Ramos (cell line): ENCODE data around the gene TMEM144.

Source experiments
- in situ Hi-C: fragments of 300-500 bp; cut with MboI; formaldehyde crosslinking; loops from one replicate; pipeline ENCODE4 v1.14.3; 2022; ENCODE audit warnings: low sequenced_read_pairs; ENCODE audit not compliant: unreplicated experiment

Gene TMEM144

GRCh38 chr4:158209825-158210807 is at the start of gene TMEM144:
Gene TMEM144, plus strand, starts transcription at chr4:158210486. Its CDS starts 2,182 bp downstream, at chr4:158212668.
- in situ Hi-C loops: no loop called here

GRCh38 chr4:158161551-158162354 is 48.5 kb upstream of the TMEM144 start:
- in situ Hi-C loops: no loop called here

DNA sequence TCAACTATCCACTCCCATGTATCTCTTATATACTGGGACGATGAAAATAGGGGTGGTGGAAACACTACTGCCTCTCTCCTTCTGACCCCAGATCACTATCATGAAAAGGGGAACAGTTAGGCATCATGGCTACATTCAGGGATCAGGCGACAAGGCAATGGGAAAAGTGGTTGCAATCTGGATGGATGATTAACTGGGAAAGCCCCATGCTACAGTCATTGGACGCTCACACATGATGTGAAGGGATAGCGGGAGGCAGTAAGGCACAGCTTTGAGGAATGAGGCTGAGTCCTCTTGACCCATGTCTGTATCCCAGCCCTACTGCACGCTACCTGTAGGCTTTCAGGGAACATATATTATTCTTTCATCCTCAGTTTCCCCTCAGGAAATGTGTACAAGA is 47.7 kb upstream of the TMEM144 start:
- in situ Hi-C loops: no loop called here

DNA sequence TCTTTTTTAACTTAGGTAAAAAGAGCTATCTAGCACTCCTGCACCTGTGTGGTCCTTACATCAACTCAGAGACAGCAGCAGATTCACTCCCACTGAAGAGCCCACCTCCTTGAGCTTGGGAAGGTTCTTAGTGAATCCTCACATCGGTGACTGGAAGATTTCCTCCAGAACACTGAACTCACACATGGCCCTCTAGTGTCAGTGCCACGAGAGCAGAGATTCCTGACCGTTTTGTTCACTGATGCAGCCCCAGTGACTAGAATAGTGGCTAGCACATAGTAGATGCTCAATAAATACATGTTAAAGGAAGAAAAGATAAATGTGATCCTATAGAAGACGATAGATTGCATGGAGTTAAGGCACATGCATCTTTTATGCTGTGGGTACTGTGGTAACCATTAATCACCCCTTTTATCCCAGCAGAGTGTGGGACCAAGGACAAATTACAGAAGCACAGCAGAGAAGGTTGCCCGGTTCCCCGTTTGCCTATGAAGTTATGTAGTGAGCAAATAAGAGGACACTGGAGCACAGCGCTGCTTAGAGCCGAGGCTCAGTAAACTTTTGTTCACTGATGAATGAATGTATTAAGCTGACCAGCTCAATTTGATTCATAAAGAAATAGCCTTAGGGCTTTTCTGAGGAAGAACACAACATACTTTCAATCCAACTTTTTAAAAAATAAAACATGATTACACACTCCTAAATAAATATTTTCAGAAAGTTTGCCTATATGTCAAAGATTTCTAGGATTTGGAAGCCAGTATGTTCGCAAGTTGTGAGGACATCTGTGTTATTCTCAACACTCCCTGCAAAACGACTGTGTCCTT is 46.1 kb upstream of the TMEM144 start:
- in situ Hi-C loops: no loop called here

DNA sequence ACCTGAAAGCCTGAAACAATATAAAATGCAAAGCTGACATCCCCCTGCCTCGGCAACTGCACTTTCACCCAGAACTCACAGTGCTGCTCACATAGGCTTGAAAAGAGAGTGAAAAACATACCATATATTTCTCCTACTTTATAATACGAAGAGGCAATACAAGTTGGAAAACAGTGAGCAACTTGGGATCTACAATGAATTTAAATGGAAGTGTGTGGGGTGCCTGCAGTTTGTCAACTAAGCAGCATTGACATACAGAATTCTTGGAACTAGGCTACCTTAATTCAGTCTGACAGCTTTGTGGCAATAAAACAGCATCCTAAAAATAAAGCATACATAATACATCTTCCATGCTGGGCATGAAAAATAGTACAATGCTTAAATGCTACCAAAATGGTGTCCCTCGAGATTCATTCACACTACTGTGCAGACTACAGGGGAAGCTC is 45.5 kb upstream of the TMEM144 start:
- in situ Hi-C loops: no loop called here

DNA sequence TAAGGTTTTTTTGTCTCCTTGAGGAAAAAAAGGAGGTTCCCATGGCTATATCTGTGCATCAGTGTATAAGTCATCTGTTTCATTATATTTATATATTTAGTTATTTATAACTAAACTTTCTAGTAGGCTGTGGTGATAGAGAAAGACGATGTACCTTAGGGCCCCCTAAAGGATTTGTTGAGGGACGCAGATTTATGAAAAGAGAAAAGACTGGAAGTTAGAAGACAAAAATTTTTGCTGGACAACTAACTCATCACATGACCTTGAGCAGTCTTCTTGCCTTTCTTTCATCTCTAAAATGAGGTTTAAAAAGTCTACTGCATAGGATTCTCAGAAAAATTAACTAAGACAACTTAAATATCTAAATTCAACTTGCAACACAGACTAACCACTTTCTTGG is 43.6 kb upstream of the TMEM144 start:
- in situ Hi-C loops: no loop called here

GRCh38 chr4:158168606-158169005 is 41.7 kb upstream of the TMEM144 start:
- in situ Hi-C loops: no loop called here

DNA sequence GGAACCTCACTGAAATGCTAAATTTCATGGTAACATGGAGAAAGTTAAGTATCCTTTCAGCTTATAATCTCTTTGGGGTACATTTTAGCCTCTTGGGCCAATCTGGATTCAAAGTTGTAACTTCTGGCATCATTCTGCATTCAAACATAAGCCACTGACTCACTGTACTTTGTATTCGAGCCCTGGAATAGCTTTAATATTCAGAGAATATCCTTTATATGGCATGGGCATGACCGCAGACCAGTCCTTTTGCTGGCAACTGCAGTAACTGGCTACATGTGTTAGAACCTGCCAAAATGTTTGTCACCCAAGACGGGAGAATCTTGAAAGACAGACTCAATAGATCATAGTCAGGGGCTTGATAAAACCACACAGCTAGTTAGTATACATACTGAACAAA is 40.8 kb upstream of the TMEM144 start:
- in situ Hi-C loops: no loop called here

GRCh38 chr4:158169931-158170690 is 40.2 kb upstream of the TMEM144 start:
- in situ Hi-C loops: no loop called here

GRCh38 chr4:158170691-158171561 is 39.4 kb upstream of the TMEM144 start:
- in situ Hi-C loops: no loop called here

DNA sequence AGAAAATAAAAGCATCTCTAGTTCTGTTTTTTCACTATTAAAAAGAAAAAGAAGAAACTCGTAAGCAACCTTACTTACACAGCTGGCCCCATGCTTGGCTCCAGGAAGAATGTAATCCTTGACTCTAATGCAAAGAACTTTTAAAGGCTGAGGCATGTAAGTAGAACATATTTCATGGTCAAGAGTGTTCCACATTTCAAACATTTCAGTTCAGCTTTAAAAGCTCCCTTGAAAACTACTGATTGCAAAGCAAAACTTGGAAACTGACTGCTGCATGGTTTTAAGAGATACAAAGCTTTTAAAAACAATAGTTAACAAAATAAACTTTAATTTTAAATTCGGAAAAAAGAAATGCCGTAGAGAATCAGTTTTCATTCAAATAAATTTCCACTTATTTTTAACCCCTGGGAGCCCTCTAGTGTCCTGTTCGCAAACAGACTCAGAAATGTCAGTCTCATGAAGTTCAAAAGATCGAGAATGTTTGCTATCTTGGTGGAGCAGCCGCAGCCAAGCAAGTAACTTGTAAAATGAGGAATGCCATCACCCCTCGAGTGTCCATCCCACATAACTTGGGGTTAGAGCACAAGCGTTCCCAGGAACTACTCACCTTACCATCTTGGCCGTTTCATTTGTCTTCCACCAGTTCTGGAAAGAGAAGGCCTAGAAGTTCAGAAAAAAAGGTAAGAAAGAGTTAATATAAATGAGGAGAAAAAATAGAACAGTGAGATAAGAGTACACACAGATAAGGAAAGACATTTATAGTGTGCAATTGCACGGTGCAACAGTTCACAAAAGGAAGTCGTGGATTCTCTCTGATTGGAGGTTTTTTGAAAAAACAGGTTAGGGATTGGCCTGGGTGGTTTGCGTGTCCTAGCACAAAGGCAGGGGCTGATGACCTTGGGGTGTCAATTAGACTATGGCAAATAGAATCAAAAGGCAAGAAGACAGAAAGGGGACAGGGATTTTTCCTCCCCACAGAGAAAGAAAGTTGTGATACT is 37.7 kb upstream of the TMEM144 start, which contains the start of gene GASK1B:
Gene GASK1B, minus strand, starts transcription at position 765 of the 998 bp plus-strand sequence. CDS start 1,650 bp downstream, outside the sequence.
- in situ Hi-C loops: no loop called here

DNA sequence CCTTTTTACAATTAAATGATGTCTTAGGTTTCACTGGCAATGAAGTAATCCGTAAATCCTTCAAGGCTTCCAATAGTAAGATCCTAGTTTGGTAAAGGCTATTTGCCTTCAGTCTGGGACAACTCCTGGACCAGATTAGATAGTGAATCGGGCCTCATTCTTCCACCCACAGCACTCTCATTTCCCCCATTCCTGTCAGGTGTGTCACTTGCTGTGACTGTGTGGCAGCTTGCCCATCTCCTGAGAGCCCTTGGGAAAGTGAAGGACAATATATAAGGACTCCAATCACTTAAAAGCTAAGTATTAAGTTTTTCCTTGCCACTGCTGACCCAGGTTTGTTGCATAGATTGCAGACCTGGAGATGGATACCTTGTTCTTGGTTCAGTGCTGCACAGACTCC is 34.2 kb upstream of the TMEM144 start:
- in situ Hi-C loops: no loop called here

GRCh38 chr4:158176776-158177175 is 33.5 kb upstream of the TMEM144 start:
- in situ Hi-C loops: no loop called here

- in situ Hi-C loops: no loop called here
Observed at GRCh38 chr4:158179465-158179864, 30.8 kb upstream of the TMEM144 start.

GRCh38 chr4:158181906-158182305 is 28.4 kb upstream of the TMEM144 start:
- in situ Hi-C loops: no loop called here

GRCh38 chr4:158182736-158183135 is 27.6 kb upstream of the TMEM144 start:
- in situ Hi-C loops: no loop called here

- in situ Hi-C loops: no loop called here
Observed at GRCh38 chr4:158186815-158187214, 23.5 kb upstream of the TMEM144 start.
